ENCODE measurements around the gene RSPH6A. TPM values are rescaled to one million over a fixed set of nuclear protein-coding genes. Genes with fewer than 3 reads are reported as not detected.

The RSPH6A gene
- total RNA-seq, 4 donors from 2014 or later: 0.54 to 3.3 TPM; not detected in 2

GRCh38 chr19:45862271-45862563 is 47.1 kb upstream of the RSPH6A start:
- Histone ChIP-seq H3K27ac (peak overlapping the region; percentile 91 to 94 (median 92)), H3K4me1 (peaks cover 3 to 22% (median 11%) of the 10 kb centered on the region in 4 donors), H3K27me3 (no peaks in the 10 kb centered on the region), H3K36me3 (peaks cover 0 to 11% (median 0%) of the 10 kb centered on the region in 3 donors), H3K4me3 (peak overlapping the region; percentile 75 to 88 (median 88)), H3K9me3 (no peaks in the 10 kb centered on the region)
- peak in 1 of 3 donors; percentile 73 for DNase-seq
- TF ChIP-seq CTCF (IDR thresholded peaks at IDR 0.05) (no peak), POLR2A (IDR thresholded peaks at IDR 0.05) (no peak)

GRCh38 chr19:45860359-45861259 is 45.5 kb upstream of the RSPH6A start:
- TF ChIP-seq POLR2A (IDR thresholded peaks at IDR 0.05) (no peak), CTCF (IDR thresholded peaks at IDR 0.05) (no peak)
- H3K4me3 ChIP-seq: no peak overlapping the region
- no peak for DNase-seq
- H3K27ac ChIP-seq: no peak overlapping the region
- peaks cover 3 to 22% (median 11%) of the 10 kb centered on the region in 4 donors for H3K4me1 ChIP-seq
- H3K36me3 ChIP-seq: peaks cover 0 to 19% (median 0%) of the 10 kb centered on the region in 3 donors
- no peaks in the 10 kb centered on the region for H3K27me3 ChIP-seq
- H3K9me3 ChIP-seq: no peaks in the 10 kb centered on the region

- Histone ChIP-seq H3K27me3 (no peaks in the 10 kb centered on the region), H3K36me3 (peaks cover 0 to 71% (median 0%) of the 10 kb centered on the region in 3 donors), H3K27ac (no peak overlapping the region), H3K4me3 (no peak overlapping the region), H3K9me3 (no peaks in the 10 kb centered on the region), H3K4me1 (no peaks in the 10 kb centered on the region)
- TF ChIP-seq POLR2A (IDR thresholded peaks at IDR 0.05): no peak
- TF ChIP-seq CTCF (IDR thresholded peaks at IDR 0.05): no peak
- no peak for DNase-seq
Observed at GRCh38 chr19:45854167-45854778, 39.2 kb upstream of the RSPH6A start.

- peaks cover 0 to 76% (median 0%) of the 10 kb centered on the region in 3 donors for H3K36me3 ChIP-seq
- no peak overlapping the region for H3K27ac ChIP-seq
- H3K27me3 ChIP-seq: no peaks in the 10 kb centered on the region
- TF ChIP-seq POLR2A (IDR thresholded peaks at IDR 0.05) (no peak), CTCF (IDR thresholded peaks at IDR 0.05) (no peak)
- no peak overlapping the region for H3K4me3 ChIP-seq
- no peaks in the 10 kb centered on the region for H3K9me3 ChIP-seq
- DNase-seq: no peak
- no peaks in the 10 kb centered on the region for H3K4me1 ChIP-seq
Observed at GRCh38 chr19:45852983-45853382, 37.9 kb upstream of the RSPH6A start.

GRCh38 chr19:45852145-45852750 is 37.1 kb upstream of the RSPH6A start:
- peaks cover 0 to 84% (median 0%) of the 10 kb centered on the region in 3 donors for H3K36me3 ChIP-seq
- no peaks in the 10 kb centered on the region for H3K27me3 ChIP-seq
- no peak overlapping the region for H3K4me3 ChIP-seq
- no peak overlapping the region for H3K27ac ChIP-seq
- no peak for TF ChIP-seq POLR2A (IDR thresholded peaks at IDR 0.05)
- TF ChIP-seq CTCF (IDR thresholded peaks at IDR 0.05): no peak
- H3K9me3 ChIP-seq: no peaks in the 10 kb centered on the region
- H3K4me1 ChIP-seq: no peaks in the 10 kb centered on the region
- no peak for DNase-seq
